ENCODE measurements around the gene FGGY. TPM values are rescaled to one million over a fixed set of nuclear protein-coding genes. Genes with fewer than 3 reads are reported as not detected.
A peak's percentile ranks its signal among the peaks of the same experiment; 100 is the strongest.

FGGY gene
- polyA plus RNA-seq, 5 donors, result 13.3 to 22.3 (median 17.1) TPM

DNA sequence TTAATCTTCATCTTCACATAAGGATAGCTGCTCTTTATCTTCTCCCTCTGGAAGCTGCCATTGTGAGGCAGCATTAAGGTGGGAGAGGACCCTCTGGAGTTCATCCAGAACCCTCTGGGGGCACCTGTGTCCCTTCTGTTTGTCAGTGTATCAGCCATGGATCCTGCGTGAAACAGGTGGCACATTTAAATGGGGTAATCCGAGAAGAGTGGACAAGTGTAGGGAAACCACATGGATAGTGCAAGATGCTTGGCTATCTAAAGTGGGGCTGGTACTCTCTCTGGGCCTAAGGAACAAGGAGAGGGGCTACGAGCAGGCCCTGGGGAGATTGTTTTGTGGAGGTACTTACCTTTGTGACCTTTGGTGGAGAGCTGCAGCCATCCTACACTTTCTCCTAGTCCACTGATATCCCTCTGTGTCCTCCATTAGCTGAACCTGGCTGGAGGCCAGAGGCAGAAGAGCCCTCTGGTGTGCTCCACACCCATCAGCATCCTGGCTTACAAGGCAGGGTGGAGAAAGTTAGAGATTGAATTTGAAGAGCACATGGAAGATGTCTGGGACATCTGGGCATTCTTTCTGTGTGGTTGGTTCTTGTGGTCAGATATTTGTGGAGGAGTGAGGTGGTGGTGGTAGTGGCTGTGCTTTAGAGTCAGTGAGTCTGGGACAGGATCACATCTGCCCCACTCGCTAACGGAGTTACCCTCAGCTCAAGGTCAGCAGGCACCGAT is 117.7 kb downstream of the FGGY start:
- no peak for DNase-seq

- no peak for DNase-seq
Observed at GRCh38 chr1:59415286-59415850, 118.5 kb downstream of the FGGY start.

DNA sequence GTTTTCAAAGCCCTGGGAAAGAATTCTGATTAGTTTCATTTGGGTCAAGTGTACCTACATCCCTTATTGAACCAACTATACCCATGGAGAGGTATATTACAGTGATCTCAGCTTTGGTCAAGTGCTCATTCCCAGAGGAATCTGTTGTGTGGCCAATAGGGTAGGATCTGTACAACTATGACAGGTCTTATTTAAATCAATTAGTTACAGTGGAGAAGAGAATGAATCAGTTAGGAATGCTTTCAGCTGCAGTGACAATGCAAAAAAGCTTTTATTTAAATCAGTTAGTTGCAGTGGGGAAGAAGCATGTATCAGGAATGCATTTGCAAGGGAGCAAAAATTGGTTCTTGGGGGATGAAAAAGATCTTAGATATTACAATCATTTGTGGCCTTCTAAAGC is 119.0 kb downstream of the FGGY start:
- no peak for DNase-seq

DNA sequence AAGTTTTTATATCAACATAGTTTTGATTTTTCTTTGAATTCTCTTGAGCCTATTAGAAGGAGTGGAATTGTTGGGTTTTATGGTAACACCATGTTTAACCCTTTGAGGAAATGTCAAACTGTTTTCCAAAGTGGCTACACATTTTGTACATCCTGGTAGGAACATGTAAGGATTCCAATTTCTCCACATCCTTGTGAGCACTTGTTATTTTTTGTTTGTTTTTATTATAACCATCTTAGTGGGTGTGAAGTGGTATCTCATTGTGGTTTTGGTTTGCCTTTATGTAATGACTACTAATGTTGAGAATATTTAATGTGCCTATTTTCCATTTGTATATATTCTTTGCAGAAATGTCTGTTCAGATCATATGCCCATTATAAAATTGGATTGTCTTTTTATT is 120.5 kb downstream of the FGGY start:
- DNase-seq, result no peak

DNA sequence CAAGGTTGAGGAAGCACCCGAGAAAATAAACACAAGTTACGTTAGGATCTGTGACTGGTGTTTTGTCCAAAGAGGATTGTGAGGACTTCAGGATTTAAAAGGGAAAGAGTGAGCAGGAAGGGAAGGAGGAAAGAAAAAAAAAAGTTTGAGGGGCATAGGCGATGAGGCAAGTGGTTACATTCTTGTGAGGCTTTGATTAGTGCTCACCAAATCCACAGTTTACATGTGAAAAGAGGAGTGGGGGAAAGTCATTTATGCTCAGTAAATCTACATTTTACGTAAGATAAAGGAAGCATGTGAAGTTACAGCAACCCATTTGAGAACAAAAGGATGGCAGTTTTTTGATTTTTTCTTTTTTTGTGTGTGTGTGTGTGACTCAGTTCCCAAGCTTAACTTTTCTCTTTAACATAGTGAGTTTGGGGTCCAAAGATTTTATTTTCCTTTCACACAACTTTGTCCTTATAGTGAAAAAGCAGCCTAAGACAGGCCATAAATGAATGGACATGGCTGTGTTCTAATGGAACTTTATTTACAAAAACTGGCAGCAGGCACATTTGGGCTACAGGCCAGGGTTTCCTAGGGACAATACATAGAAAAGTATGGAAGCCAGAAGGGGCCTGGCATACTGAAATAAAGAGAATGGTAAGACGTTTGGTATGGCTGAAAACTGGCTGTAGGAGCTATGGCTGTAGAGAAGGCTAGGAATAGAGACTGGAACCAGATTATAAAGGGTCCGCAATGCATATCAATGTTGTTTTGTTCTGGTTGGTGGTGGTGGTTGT is 121.7 kb downstream of the FGGY start:
- DNase-seq, result no peak

GRCh38 chr1:59419361-59420140 is 122.7 kb downstream of the FGGY start:
- DNase-seq, result peak in 1 of 2 donors; percentile 56

- no peak for DNase-seq
Observed at GRCh38 chr1:59421232-59421920, 124.5 kb downstream of the FGGY start.

GRCh38 chr1:59422921-59423575 is 126.2 kb downstream of the FGGY start:
- DNase-seq, result peak in 1 of 2 donors; percentile 78

GRCh38 chr1:59427155-59427554 is 130.3 kb downstream of the FGGY start:
- DNase-seq, result no peak

GRCh38 chr1:59427784-59428183 is 130.9 kb downstream of the FGGY start:
- no peak for DNase-seq

DNA sequence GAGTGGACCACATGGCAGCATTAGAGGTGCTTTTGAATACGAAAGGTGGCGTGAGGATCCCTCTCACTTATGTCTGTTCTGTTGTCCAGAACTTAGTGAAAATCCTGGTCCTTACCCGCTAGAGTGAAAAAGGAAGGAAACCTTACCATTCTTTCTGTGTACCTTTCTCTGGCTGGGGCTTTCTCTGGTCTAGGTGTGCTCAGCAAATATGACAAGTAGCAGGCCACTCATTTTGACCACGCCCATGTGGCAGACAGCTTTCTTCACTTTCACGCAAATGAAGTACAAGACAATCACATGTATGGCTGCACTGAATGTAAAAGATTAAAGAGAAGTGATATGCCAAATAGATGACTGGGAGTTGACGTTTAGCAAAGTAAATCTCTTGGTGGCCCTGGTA is 131.9 kb downstream of the FGGY start:
- no peak for DNase-seq

DNA sequence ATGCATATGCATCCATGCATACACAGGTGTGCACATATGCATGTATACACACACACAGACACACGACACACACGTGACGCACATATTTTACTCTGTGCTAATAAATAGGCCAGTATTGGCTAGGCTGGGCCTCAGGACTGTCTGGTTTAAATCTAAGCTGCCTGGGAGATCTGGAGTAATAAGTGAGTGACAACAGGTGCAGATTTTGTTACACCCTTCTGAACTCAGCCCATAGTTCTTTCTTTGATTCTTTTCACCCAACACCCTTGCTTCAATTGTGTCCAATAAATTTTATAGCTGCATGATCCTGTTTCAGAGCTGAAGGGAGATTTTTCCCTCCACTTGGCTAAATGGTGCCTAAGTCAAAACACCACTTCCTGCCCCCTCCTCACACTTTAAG is 132.8 kb downstream of the FGGY start:
- DNase-seq, result no peak

- no peak for DNase-seq
Observed at GRCh38 chr1:59431566-59432294, 134.8 kb downstream of the FGGY start.

DNA sequence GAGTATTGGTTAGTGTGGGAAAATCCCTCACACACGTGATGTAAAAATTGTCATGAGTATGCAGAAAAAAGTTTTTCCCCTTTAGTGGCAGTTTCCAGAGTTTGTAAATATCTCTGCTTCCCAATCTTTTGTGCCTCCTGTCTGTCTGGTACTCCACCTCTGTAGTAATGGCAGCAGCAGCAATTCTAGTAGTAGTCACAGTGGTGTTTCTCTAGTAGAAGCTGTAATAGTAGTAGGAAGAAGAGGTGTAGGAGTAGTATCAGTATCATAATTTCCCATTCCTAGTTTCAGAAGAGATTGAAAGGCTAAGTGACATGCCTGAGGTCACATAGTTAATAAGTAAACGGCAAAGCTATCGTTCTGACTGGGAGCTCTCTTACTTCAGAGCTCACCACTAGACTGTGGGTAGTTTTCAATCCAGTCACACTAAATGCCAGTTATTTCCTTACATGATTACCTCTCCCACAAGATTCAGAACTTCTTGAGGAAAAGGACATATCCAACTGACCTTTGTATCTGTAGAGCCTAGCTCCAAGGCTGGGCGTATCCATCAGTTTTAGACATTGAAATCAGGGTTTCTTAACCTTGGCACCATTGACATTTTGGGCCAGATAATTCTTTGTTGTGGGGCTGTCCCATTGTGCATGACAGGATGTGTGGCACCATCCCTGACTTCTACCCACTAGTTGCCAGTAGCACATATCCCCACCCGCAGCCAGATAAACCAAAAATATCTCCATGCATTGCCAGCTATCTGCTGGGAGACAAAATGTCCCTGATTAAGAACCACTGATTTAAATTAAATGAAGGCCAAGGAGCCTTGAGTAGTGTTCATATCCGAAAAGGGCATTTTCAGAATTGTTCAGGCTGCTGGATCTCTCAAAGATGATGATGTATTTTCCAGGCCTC is 135.9 kb downstream of the FGGY start:
- no peak for DNase-seq

DNA sequence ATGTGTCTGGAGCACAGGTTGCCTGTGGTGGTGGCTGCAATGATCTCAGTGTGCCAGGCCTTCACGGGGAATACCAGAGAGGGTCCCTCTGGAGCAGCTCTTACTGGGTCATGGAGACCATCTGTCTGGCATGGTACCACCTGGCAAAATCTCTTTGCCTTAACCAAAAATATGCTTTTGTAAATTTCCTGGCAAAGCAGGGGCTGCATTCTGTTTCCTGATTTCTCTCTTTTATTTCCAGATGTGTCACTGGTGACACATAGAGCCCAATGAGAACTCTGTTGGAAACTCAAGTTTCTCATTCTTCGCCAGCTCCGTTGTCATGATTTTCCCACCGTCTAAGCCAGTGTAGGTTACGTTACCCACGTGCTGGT is 136.5 kb downstream of the FGGY start:
- DNase-seq, result no peak

- no peak for DNase-seq
Observed at GRCh38 chr1:59434336-59434735, 137.4 kb downstream of the FGGY start.

GRCh38 chr1:59436637-59437036 is 139.7 kb downstream of the FGGY start:
- no peak for DNase-seq

DNA sequence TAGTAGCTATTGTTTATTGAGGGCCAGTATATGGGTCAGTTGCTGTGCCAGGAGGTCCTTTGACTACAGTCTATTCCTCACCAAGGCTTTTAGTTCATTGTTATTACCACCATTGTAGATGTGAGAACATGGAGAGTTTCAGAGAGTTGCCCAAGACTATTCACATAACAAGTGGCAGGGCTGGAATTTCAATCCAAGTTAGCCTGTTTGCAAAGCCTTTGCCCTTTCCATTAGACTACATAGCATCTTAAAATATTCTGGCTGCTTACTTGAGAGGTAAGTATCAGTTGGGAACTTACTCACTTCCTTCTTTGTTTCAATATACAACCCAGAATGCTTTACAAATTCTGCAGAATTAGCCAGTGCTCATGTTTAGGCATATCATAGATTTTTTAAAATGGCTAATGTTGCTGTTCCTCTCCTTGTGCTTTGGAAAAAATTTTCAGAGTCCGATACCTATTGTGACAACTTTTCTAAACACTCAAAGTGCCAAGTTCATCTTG is 141.2 kb downstream of the FGGY start:
- no peak for DNase-seq

DNA sequence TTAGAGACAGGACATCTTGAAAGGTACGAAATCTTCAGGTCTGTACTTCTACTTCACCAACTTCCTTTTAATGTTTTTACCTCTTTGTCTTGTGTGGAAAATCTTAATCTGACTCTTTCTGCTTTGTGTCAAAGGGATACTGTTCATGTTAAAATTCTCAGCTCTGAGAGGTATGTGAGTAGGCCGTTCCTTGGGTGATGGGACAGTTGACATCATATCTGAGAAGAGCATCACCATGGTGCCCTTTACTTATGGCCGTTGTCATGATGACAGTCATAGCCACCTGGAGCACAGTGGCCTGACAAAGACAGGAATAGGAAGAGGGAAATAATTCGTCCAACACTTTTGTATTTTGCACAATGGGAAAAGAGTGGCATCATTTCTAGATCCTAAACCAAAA is 145.6 kb downstream of the FGGY start:
- DNase-seq, result no peak

Data from right lung (tissue), 5 donors.